ENCODE results near the gene ANKRD44.

The ANKRD44 gene

DNA sequence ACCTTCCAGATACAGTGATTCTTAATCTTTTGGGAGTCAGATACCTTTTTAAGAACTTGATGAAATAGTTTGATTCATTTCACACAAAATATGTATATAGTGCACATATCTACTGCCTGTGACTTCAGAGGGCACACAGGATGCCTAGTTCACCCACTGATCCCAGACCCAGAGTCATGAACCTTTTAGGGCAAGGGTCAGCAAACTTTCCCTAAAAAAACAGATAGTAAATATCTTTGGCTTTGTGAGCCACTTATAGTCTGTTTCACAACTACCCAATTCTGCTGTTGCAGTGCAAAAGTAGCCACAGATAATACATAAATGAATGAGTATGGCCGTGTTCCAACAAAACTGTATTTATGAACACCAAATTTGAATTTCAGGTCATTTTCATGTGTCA lies 124.9 kb downstream of the ANKRD44 start:
- Histone ChIP-seq H3K9ac (ENCODE audit: low read length) (no peak overlapping the region), H3K27ac (ENCODE audit: low read depth, low read length, poor library complexity, severe bottlenecking) (no peak overlapping the region), H3K9me3 (ENCODE audit: low read length) (no peaks in the 10 kb centered on the region), H3K4me2 (ENCODE audit: low read length) (no peak overlapping the region), H2AFZ (ENCODE audit: low read length) (no peak overlapping the region), H3F3A (ENCODE audit: insufficient read depth, low read length) (no peaks in the 10 kb centered on the region), H4K20me1 (ENCODE audit: insufficient read depth, low read length) (no peaks in the 10 kb centered on the region), H3K9me2 (ENCODE audit: low read depth, low read length) (no peaks in the 10 kb centered on the region), H3K79me2 (ENCODE audit: insufficient read depth, low read length) (peaks cover 5% of the 10 kb centered on the region; the same call in 1 of the 2 replicates), H3K36me3 (ENCODE audit: insufficient read depth, low read length) (peaks cover 40% of the 10 kb centered on the region; the same call in 1 of the 2 replicates), H3K4me3 (ENCODE audit: low read depth, low read length, poor library complexity, severe bottlenecking) (no peak overlapping the region), H3K4me1 (ENCODE audit: insufficient read depth, low read length, severe bottlenecking) (no peaks in the 10 kb centered on the region), H3K27me3 (ENCODE audit: insufficient read depth, low read length) (no peaks in the 10 kb centered on the region)
- TF ChIP-seq, protein P1, sequence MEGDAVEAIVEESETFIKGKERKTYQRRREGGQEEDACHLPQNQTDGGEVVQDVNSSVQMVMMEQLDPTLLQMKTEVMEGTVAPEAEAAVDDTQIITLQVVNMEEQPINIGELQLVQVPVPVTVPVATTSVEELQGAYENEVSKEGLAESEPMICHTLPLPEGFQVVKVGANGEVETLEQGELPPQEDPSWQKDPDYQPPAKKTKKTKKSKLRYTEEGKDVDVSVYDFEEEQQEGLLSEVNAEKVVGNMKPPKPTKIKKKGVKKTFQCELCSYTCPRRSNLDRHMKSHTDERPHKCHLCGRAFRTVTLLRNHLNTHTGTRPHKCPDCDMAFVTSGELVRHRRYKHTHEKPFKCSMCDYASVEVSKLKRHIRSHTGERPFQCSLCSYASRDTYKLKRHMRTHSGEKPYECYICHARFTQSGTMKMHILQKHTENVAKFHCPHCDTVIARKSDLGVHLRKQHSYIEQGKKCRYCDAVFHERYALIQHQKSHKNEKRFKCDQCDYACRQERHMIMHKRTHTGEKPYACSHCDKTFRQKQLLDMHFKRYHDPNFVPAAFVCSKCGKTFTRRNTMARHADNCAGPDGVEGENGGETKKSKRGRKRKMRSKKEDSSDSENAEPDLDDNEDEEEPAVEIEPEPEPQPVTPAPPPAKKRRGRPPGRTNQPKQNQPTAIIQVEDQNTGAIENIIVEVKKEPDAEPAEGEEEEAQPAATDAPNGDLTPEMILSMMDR (IDR thresholded peaks at IDR 0.05; ENCODE audit: low read length) = no peak
- TF ChIP-seq EZH2 (IDR thresholded peaks at IDR 0.05; ENCODE audit: borderline replicate concordance, low read length) = no peak

DNA sequence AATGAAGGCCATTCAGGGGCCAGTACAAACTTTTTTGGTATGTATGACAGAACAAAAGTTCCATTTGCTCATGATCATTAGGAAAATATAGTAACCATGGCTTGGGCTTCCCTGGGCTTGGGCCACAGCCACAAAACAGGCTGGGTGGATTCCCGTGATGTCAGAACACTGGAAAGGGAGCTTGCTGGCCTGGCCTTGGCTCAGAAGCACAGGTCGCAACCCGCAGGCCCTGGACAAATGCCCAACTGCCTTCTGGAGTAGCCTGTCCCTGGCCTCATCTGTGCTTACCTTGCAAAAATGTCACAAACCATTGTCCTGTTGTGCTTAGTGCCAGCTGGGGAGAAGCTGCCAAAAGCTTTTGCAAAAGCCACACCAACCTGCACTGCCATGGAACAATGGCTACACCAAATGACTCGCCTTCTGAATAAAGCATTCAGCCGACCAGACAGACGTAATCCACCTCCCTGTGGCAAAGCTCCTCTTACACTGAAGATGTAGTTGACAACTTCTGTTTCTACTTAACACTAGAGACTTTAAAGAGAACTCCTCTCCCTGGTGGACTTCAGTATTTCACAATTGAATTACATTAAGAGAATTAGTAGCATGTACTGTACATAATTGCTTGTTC lies 125.5 kb downstream of the ANKRD44 start:
- H3K4me2 ChIP-seq (ENCODE audit: low read length) = no peak overlapping the region
- H3K27me3 ChIP-seq (ENCODE audit: insufficient read depth, low read length) = no peaks in the 10 kb centered on the region
- H3K79me2 ChIP-seq (ENCODE audit: insufficient read depth, low read length) = 0 out of 2 replicates have a peak, but pooled peaks cover 3% of the 10 kb centered on the region
- no peaks in the 10 kb centered on the region for H4K20me1 ChIP-seq (ENCODE audit: insufficient read depth, low read length)
- no peak overlapping the region for H3K4me3 ChIP-seq (ENCODE audit: low read depth, low read length, poor library complexity, severe bottlenecking)
- H3K9ac ChIP-seq (ENCODE audit: low read length) = no peak overlapping the region
- no peaks in the 10 kb centered on the region for H3F3A ChIP-seq (ENCODE audit: insufficient read depth, low read length)
- H2AFZ ChIP-seq (ENCODE audit: low read length) = no peak overlapping the region
- no peak overlapping the region for H3K27ac ChIP-seq (ENCODE audit: low read depth, low read length, poor library complexity, severe bottlenecking)
- TF ChIP-seq EZH2 (IDR thresholded peaks at IDR 0.05; ENCODE audit: borderline replicate concordance, low read length) = no peak
- H3K9me2 ChIP-seq (ENCODE audit: low read depth, low read length) = no peaks in the 10 kb centered on the region
- H3K9me3 ChIP-seq (ENCODE audit: low read length) = no peaks in the 10 kb centered on the region
- no peaks in the 10 kb centered on the region for H3K4me1 ChIP-seq (ENCODE audit: insufficient read depth, low read length, severe bottlenecking)
- H3K36me3 ChIP-seq (ENCODE audit: insufficient read depth, low read length) = peaks cover 44% of the 10 kb centered on the region; the same call in 1 of the 2 replicates

DNA sequence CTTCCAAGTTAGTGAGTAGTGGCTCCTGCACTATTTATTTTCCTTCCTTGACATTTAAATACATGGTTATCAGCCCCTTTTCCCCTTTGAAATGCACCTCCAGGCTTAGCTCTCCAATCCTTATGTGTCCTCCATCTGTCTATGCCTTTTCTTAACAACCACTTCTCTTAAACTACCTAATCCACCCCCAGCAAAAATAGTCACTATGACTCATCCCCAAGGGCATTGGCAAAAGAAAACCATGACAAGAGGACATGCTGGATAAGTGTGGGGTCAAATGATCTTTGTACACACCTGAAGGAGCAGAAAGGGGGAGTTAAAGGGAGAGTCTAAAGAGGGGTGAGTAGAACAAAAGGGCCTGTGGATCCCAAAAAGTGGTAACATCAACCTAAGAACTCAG lies 127.2 kb downstream of the ANKRD44 start:
- H3K4me3 ChIP-seq (ENCODE audit: low read depth, low read length, poor library complexity, severe bottlenecking) = no peak overlapping the region
- no peak overlapping the region for H3K4me2 ChIP-seq (ENCODE audit: low read length)
- no peaks in the 10 kb centered on the region for H3K79me2 ChIP-seq (ENCODE audit: insufficient read depth, low read length)
- H3K9me3 ChIP-seq (ENCODE audit: low read length) = no peaks in the 10 kb centered on the region
- no peaks in the 10 kb centered on the region for H4K20me1 ChIP-seq (ENCODE audit: insufficient read depth, low read length)
- peaks cover 54% of the 10 kb centered on the region for H3K36me3 ChIP-seq (ENCODE audit: insufficient read depth, low read length)
- no peak overlapping the region for H3K9ac ChIP-seq (ENCODE audit: low read length)
- H2AFZ ChIP-seq (ENCODE audit: low read length) = no peak overlapping the region
- no peaks in the 10 kb centered on the region for H3F3A ChIP-seq (ENCODE audit: insufficient read depth, low read length)
- H3K4me1 ChIP-seq (ENCODE audit: insufficient read depth, low read length, severe bottlenecking) = no peaks in the 10 kb centered on the region
- H3K27me3 ChIP-seq (ENCODE audit: insufficient read depth, low read length) = no peaks in the 10 kb centered on the region
- TF ChIP-seq EZH2 (IDR thresholded peaks at IDR 0.05; ENCODE audit: borderline replicate concordance, low read length) = no peak
- TF ChIP-seq, protein P1 (IDR thresholded peaks at IDR 0.05; ENCODE audit: low read length) = no peak
- no peaks in the 10 kb centered on the region for H3K9me2 ChIP-seq (ENCODE audit: low read depth, low read length)
- no peak overlapping the region for H3K27ac ChIP-seq (ENCODE audit: low read depth, low read length, poor library complexity, severe bottlenecking)

DNA sequence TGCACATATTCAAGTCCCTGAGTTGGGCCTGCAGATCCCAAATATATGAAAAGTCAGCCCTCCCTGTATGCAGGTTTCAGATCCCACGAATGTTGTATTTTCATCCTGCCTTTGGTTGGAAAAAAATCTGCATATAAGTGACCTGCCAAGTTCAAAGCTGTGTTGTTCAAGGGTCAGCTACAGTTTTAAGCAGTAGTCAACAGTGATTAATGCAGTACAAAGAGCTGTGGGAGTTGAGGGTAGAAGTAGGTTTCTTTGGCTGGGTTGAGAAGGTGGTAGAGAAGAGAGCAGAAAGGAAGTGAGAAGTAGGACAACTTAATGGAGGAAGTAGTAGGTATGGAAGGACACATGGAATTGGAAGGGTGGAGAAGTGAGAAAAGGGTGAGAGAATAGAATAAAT lies 127.9 kb downstream of the ANKRD44 start:
- Histone ChIP-seq H3F3A (ENCODE audit: insufficient read depth, low read length) (no peaks in the 10 kb centered on the region), H3K9me3 (ENCODE audit: low read length) (no peaks in the 10 kb centered on the region), H3K4me1 (ENCODE audit: insufficient read depth, low read length, severe bottlenecking) (no peaks in the 10 kb centered on the region), H3K36me3 (ENCODE audit: insufficient read depth, low read length) (peaks cover 54% of the 10 kb centered on the region), H3K79me2 (ENCODE audit: insufficient read depth, low read length) (no peaks in the 10 kb centered on the region), H3K9ac (ENCODE audit: low read length) (no peak overlapping the region), H2AFZ (ENCODE audit: low read length) (no peak overlapping the region), H3K4me3 (ENCODE audit: low read depth, low read length, poor library complexity, severe bottlenecking) (no peak overlapping the region), H3K27me3 (ENCODE audit: insufficient read depth, low read length) (no peaks in the 10 kb centered on the region), H4K20me1 (ENCODE audit: insufficient read depth, low read length) (no peaks in the 10 kb centered on the region), H3K4me2 (ENCODE audit: low read length) (no peak overlapping the region), H3K27ac (ENCODE audit: low read depth, low read length, poor library complexity, severe bottlenecking) (no peak overlapping the region), H3K9me2 (ENCODE audit: low read depth, low read length) (no peaks in the 10 kb centered on the region)
- TF ChIP-seq, protein P1 (IDR thresholded peaks at IDR 0.05; ENCODE audit: low read length) = no peak
- no peak for TF ChIP-seq EZH2 (IDR thresholded peaks at IDR 0.05; ENCODE audit: borderline replicate concordance, low read length)
